Subcutaneous adipose tissue (tissue), 4 donors: ENCODE data around the gene RIF1. TPM values are rescaled to one million over a fixed set of nuclear protein-coding genes. Genes with fewer than 3 reads are reported as not detected.

Experiments
- CTCF ChIP-seq: fragments of 450-650 bp; IDR thresholded peaks from one replicate; pipeline ENCODE4 v1.5.1; 2016; ENCODE audit warnings: low read depth, mild to moderate bottlenecking, control low read depth, antibody characterized with exemption, moderate library complexity
- total RNA-seq, 4 donors: library from RNA; depleted of rRNA; stranded (reverse); fragments of >200 nt; gene quantifications; one replicate each; pipeline ENCODE4 v1.1.0, GENCODE V29; 2016

Gene RIF1
- total RNA-seq, 4 donors from 2014 or later: 35.7 to 55.9 (median 37.2) TPM

GRCh38 chr2:151422917-151423439 lies 13.3 kb downstream of the RIF1 start:
- no peak for TF ChIP-seq CTCF

GRCh38 chr2:151423760-151424159 lies 14.1 kb downstream of the RIF1 start:
- no peak for TF ChIP-seq CTCF

- no peak for TF ChIP-seq CTCF
These were observed 27.9 kb downstream of the RIF1 start for GRCh38 chr2:151437630-151438029.

- TF ChIP-seq CTCF: no peak
These were observed 28.8 kb downstream of the RIF1 start for GRCh38 chr2:151438506-151438905.

DNA sequence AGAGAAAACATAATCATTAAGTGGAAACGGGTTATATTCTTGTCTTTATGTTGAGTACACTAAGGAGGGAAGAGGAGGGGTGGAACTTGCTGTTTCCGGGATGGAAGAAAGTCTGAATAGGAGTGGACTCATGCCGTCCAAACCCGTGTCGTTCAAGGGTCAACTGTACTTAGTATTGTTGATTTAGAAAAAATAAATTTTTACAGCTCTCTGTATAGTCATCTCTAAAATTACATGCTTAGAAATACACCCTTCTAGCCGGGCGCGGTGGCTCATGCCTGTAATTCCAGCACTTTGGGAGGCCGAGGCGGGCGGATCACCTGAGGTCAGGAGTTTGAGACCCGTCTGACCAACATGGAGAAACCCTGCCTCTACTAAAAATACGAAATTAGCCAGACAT lies 29.4 kb downstream of the RIF1 start:
- TF ChIP-seq CTCF: no peak

DNA sequence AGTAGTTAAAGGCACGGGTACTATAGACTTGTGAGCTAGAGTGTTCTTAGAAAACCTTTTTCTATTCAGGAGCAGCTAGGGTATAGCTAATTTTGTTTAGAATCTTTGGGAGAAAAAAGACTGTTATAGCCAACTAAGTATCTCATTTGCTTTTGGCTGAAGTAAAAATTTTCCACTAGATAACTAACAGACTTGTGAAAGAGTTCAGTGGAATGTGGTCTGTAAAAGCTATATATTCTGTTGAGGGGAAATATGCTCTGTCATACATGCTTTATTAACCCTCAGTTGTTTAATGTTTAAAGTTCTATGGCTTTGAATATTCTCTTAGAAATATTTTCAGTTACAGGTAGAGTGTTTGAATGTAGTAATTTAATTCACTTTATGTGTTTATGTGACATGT lies 49.7 kb downstream of the RIF1 start:
- no peak for TF ChIP-seq CTCF

DNA sequence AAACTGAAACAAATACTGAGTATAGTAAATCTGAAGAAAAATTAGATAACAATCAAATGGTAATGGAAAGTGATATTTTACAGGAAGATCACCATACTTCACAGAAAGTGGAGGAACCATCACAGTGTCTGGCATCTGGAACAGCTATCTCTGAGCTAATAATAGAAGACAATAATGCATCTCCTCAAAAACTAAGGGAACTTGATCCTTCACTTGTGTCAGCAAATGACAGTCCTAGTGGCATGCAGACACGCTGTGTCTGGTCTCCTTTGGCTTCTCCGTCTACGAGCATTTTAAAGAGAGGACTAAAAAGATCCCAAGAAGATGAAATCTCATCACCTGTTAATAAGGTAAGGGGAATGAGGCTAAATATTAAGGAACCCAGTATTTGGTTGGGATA lies 56.1 kb downstream of the RIF1 start:
- TF ChIP-seq CTCF: no peak
